ENCODE results near the gene CLEC4D.

CLEC4D gene

GRCh38 chr12:8554451-8555195, 41.3 kb downstream of the CLEC4D start:
- POLR2A ChIA-PET, result no interaction called here
- no peaks in the 10 kb centered on the region for H3K36me3 ChIP-seq (ENCODE audit: control insufficient read depth in 2 of 2, insufficient read depth in 1 of 2, low read length in 2 of 2)
- CTCF ChIA-PET, result interaction anchor here (0.5 to 3.0 kb wide), 2 partner anchors 10 kb away, joined by 5 to 24 read pairs; no protein-coding TSS in a partner anchor
- H3K4me1 ChIP-seq (ENCODE audit: control insufficient read depth, insufficient read depth, low read length), result no peaks in the 10 kb centered on the region
- H3K9me3 ChIP-seq (ENCODE audit: control insufficient read depth, insufficient read depth, low read depth, low read length), result no peaks in the 10 kb centered on the region
- no peak overlapping the region for H3K27ac ChIP-seq (ENCODE audit: extremely low read depth, low read depth, low read length)
- H3K4me3 ChIP-seq (ENCODE audit: low read depth, low read length), result no peak overlapping the region
- no peak for TF ChIP-seq ZNF610 (tag by site-specific recombination; IDR thresholded peaks at IDR 0.05; ENCODE audit: borderline replicate concordance)
- no peak for TF ChIP-seq ZNF132 (tag by site-specific recombination; IDR thresholded peaks at IDR 0.05; ENCODE audit: borderline replicate concordance)
- no peak for TF ChIP-seq ZNF785 (tag by site-specific recombination; IDR thresholded peaks at IDR 0.05)
- no peak for TF ChIP-seq ZNF133 (tag by site-specific recombination; IDR thresholded peaks at IDR 0.05)
- no peak for TF ChIP-seq ZNF16 (tag by site-specific recombination; IDR thresholded peaks at IDR 0.05; ENCODE audit: low read depth)

- ChIA-PET CTCF (interaction anchor here (0.6 to 3.0 kb wide), 3 partner anchors 12 to 626 kb away, joined by 3 to 24 read pairs (median 8); no protein-coding TSS in a partner anchor), POLR2A (no interaction called here)
- no peaks in the 10 kb centered on the region for H3K36me3 ChIP-seq (ENCODE audit: control insufficient read depth in 2 of 2, insufficient read depth in 1 of 2, low read length in 2 of 2)
- H3K27ac ChIP-seq (ENCODE audit: extremely low read depth, low read depth, low read length), result no peak overlapping the region
- TF ChIP-seq SETDB1 (IDR thresholded peaks at IDR 0.05; ENCODE audit: insufficient read length, low read length) (no peak), ZSCAN18 (tag by site-specific recombination; IDR thresholded peaks at IDR 0.05) (no peak)
- H3K9me3 ChIP-seq (ENCODE audit: control insufficient read depth, insufficient read depth, low read depth, low read length), result no peaks in the 10 kb centered on the region
- no peak overlapping the region for H3K4me3 ChIP-seq (ENCODE audit: low read depth, low read length)
- H3K4me1 ChIP-seq (ENCODE audit: control insufficient read depth, insufficient read depth, low read length), result no peaks in the 10 kb centered on the region
Measured at GRCh38 chr12:8556531-8557097, 43.3 kb downstream of the CLEC4D start.

- no peak overlapping the region for H3K4me3 ChIP-seq (ENCODE audit: low read depth, low read length)
- POLR2A ChIA-PET, result no interaction called here
- H3K27ac ChIP-seq (ENCODE audit: extremely low read depth, low read depth, low read length), result no peak overlapping the region
- H3K9me3 ChIP-seq (ENCODE audit: control insufficient read depth, insufficient read depth, low read depth, low read length), result no peaks in the 10 kb centered on the region
- CTCF ChIA-PET, result interaction anchor here (1.9 kb wide), 1 partner anchor 15 kb away, joined by 11 read pairs; no protein-coding TSS in a partner anchor
- H3K4me1 ChIP-seq (ENCODE audit: control insufficient read depth, insufficient read depth, low read length), result no peaks in the 10 kb centered on the region
- H3K36me3 ChIP-seq (ENCODE audit: control insufficient read depth in 2 of 2, insufficient read depth in 1 of 2, low read length in 2 of 2), result no peaks in the 10 kb centered on the region
- no peak for TF ChIP-seq KLF8 (tag by site-specific recombination; IDR thresholded peaks at IDR 0.05)
Measured at GRCh38 chr12:8559676-8560075, 46.4 kb downstream of the CLEC4D start.

- ChIA-PET CTCF (interaction anchor here (0.6 to 1.9 kb wide), 3 partner anchors 17 to 326 kb away, joined by 3 to 11 read pairs (median 6); no protein-coding TSS in a partner anchor), POLR2A (no interaction called here)
- Histone ChIP-seq H3K4me3 (ENCODE audit: low read depth, low read length) (no peak overlapping the region), H3K4me1 (ENCODE audit: control insufficient read depth, insufficient read depth, low read length) (no peaks in the 10 kb centered on the region), H3K9me3 (ENCODE audit: control insufficient read depth, insufficient read depth, low read depth, low read length) (no peaks in the 10 kb centered on the region), H3K36me3 (ENCODE audit: control insufficient read depth in 2 of 2, insufficient read depth in 1 of 2, low read length in 2 of 2) (no peaks in the 10 kb centered on the region), H3K27ac (ENCODE audit: extremely low read depth, low read depth, low read length) (no peak overlapping the region)
- no peak for TF ChIP-seq ZFHX2 (tag by site-specific recombination; conservative IDR thresholded peaks at IDR 0.05)
- peak; percentile 22 for TF ChIP-seq SETDB1 (IDR thresholded peaks at IDR 0.05; ENCODE audit: insufficient read length, low read length)
Measured at GRCh38 chr12:8561011-8561410, 47.7 kb downstream of the CLEC4D start.

GRCh38 chr12:8562310-8562709, 49.0 kb downstream of the CLEC4D start:
- Histone ChIP-seq H3K27ac (ENCODE audit: extremely low read depth, low read depth, low read length) (no peak overlapping the region), H3K9me3 (ENCODE audit: control insufficient read depth, insufficient read depth, low read depth, low read length) (no peaks in the 10 kb centered on the region), H3K36me3 (ENCODE audit: control insufficient read depth in 2 of 2, insufficient read depth in 1 of 2, low read length in 2 of 2) (no peaks in the 10 kb centered on the region), H3K4me3 (ENCODE audit: low read depth, low read length) (no peak overlapping the region), H3K4me1 (ENCODE audit: control insufficient read depth, insufficient read depth, low read length) (no peaks in the 10 kb centered on the region)
- no peak for TF ChIP-seq ZNF211 (tag by site-specific recombination; IDR thresholded peaks at IDR 0.05; ENCODE audit: low read depth)
- no peak for TF ChIP-seq BCL11A (tag by site-specific recombination; IDR thresholded peaks at IDR 0.05; ENCODE audit: low read depth)
- TF ChIP-seq ZNF600 (tag by site-specific recombination; IDR thresholded peaks at IDR 0.05), result no peak
- TF ChIP-seq ZNF146 (tag by site-specific recombination; IDR thresholded peaks at IDR 0.05), result no peak
- no peak for TF ChIP-seq BCL11B (tag by site-specific recombination; IDR thresholded peaks at IDR 0.05; ENCODE audit: low read depth)
- no peak for TF ChIP-seq ZNF133 (tag by site-specific recombination; IDR thresholded peaks at IDR 0.05)
- no peak for TF ChIP-seq ZNF19 (tag by site-specific recombination; IDR thresholded peaks at IDR 0.05; ENCODE audit: low read depth)
- TF ChIP-seq ZNF501 (tag by site-specific recombination; IDR thresholded peaks at IDR 0.05), result no peak
- ChIA-PET CTCF (interaction anchor here (1.5 to 1.7 kb wide), 2 partner anchors 18 to 488 kb away, joined by 3 to 9 read pairs; no protein-coding TSS in a partner anchor), POLR2A (no interaction called here)

Measured in HEK293 (cell line).